Smooth muscle cell (in vitro differentiated cells): ENCODE results near the gene SECISBP2. TPM values are rescaled to one million over a fixed set of nuclear protein-coding genes. Genes with fewer than 3 reads are reported as not detected.
"Not testable (repeated sequence)": the region's sequence is repeated elsewhere in the genome, so short reads cannot be mapped to it uniquely, and the experiment has no call there.

ENCODE experiments used
- DNase-seq: peaks from one replicate; lab custom pipeline; 2025; ENCODE audit not compliant: unreplicated experiment; lab: John Stamatoyannopoulos, UW
- H2AFZ ChIP-seq: fragments of 200-600 bp; sonication (generic); 2 replicates; pipeline ENCODE4 v1.6.0; 2016; ENCODE audit warnings: antibody characterized with exemption, low read depth, mild to moderate bottlenecking
- H3F3A ChIP-seq: fragments of 200-600 bp; sonication (generic); 2 replicates; pipeline ENCODE4 v1.6.0; 2017; ENCODE audit warnings: antibody characterized with exemption, low read depth
- H3K27ac ChIP-seq: fragments of 200-600 bp; sonication (generic); 2 replicates; pipeline ENCODE4 v1.5.1; 2016; ENCODE audit warnings: low read depth, mild to moderate bottlenecking
- H3K27me3 ChIP-seq: fragments of 200-600 bp; sonication (generic); 2 replicates; pipeline ENCODE4 v1.6.1; 2016; ENCODE audit warnings: low read depth, mild to moderate bottlenecking
- H3K36me3 ChIP-seq: fragments of 200-600 bp; sonication (generic); 2 replicates; pipeline ENCODE4 v1.5.1; 2016; ENCODE audit warnings: low read depth
- H3K4me1 ChIP-seq: fragments of 200-600 bp; sonication (generic); 2 replicates; pipeline ENCODE4 v1.5.1; 2016; ENCODE audit warnings: low read depth
- H3K4me2 ChIP-seq: fragments of 200-600 bp; sonication (generic); 2 replicates; pipeline ENCODE4 v1.6.0; 2016; ENCODE audit warnings: mild to moderate bottlenecking
- H3K4me3 ChIP-seq: fragments of 200-600 bp; sonication (generic); 2 replicates; pipeline ENCODE4 v1.5.1; 2016; ENCODE audit warnings: mild to moderate bottlenecking
- H3K79me2 ChIP-seq: fragments of 200-600 bp; sonication (generic); 2 replicates; pipeline ENCODE4 v1.6.0; 2016; ENCODE audit warnings: low read depth, mild to moderate bottlenecking
- H3K9ac ChIP-seq: fragments of 200-600 bp; sonication (generic); 2 replicates; pipeline ENCODE4 v1.6.0; 2016; ENCODE audit warnings: low read depth
- H3K9me3 ChIP-seq: fragments of 200-600 bp; sonication (generic); replicated peaks from 2 replicates; pipeline ENCODE4 v1.5.1; 2016; ENCODE audit warnings: low read depth
- H4K20me1 ChIP-seq: fragments of 200-600 bp; sonication (generic); 2 replicates; pipeline ENCODE4 v1.6.0; 2016; ENCODE audit warnings: low read depth
- WGBS: methylation state at CpG from one replicate; pipeline ENCODE4 v1.1.7; 2016; ENCODE audit warnings: low lambda C conversion rate; 5-methylcytosine and 5-hydroxymethylcytosine counted together
- polyA plus RNA-seq: library from polyadenylated mRNA; unstranded; fragments of >200 nt; fragmentation: Nextera tagmentation; extraction: Ambion mirVana; gene quantifications from 2 replicates; pipeline ENCODE4 v1.2.1, GENCODE V29; 2016
- total RNA-seq: library from RNA; depleted of rRNA; stranded (reverse); fragments of >200 nt; gene quantifications from 2 replicates; pipeline ENCODE4 v1.2.3, GENCODE V29; 2014
- TF ChIP-seq, protein P1 (sequence below): fragments of 200-600 bp; sonication (generic); IDR thresholded peaks from 2 replicates; pipeline ENCODE4 v1.5.1; 2017; ENCODE audit warnings: borderline replicate concordance, mild to moderate bottlenecking, antibody characterized with exemption; ENCODE audit not compliant: insufficient read depth, poor library complexity, severe bottlenecking

Gene SECISBP2
- total and polyA plus RNA-seq, 2 experiments from 2014 or later, result 12.2 to 25.1 TPM

DNA sequence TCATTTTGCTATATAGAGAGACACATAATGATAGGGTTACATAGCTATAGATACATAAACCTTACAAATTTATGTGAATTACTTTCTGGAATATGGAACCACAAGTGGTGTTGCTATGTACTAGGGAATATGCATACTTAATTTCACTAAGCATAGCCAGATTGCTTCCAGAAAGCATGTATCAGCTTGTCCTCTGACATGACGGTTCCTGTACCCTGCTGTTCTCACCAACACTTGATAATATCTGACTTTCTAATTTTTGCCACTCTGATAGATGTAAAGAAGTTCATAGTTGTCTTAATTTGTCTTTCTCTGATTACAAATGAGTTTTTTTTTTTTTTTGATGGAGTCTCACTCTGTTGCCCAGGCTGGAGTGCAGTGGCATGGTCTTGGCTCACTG lies 25.3 kb upstream of the SECISBP2 start:
- Histone ChIP-seq H3K4me2 (no peak overlapping the region), H3K4me1 (no peaks in the 10 kb centered on the region), H3F3A (peaks cover 5% of the 10 kb centered on the region), H3K79me2 (no peaks in the 10 kb centered on the region), H3K4me3 (no peak overlapping the region), H4K20me1 (no peaks in the 10 kb centered on the region), H3K27me3 (no peaks in the 10 kb centered on the region), H3K27ac (no peak overlapping the region), H3K9ac (no peak overlapping the region), H3K9me3 (no peaks in the 10 kb centered on the region), H2AFZ (no peak overlapping the region), H3K36me3 (no peaks in the 10 kb centered on the region)
- TF ChIP-seq, protein P1, sequence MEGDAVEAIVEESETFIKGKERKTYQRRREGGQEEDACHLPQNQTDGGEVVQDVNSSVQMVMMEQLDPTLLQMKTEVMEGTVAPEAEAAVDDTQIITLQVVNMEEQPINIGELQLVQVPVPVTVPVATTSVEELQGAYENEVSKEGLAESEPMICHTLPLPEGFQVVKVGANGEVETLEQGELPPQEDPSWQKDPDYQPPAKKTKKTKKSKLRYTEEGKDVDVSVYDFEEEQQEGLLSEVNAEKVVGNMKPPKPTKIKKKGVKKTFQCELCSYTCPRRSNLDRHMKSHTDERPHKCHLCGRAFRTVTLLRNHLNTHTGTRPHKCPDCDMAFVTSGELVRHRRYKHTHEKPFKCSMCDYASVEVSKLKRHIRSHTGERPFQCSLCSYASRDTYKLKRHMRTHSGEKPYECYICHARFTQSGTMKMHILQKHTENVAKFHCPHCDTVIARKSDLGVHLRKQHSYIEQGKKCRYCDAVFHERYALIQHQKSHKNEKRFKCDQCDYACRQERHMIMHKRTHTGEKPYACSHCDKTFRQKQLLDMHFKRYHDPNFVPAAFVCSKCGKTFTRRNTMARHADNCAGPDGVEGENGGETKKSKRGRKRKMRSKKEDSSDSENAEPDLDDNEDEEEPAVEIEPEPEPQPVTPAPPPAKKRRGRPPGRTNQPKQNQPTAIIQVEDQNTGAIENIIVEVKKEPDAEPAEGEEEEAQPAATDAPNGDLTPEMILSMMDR, result no peak
- WGBS, result 94% methylated on average over 1 of the region's 1 CpG
- DNase-seq, result no peak

GRCh38 chr9:89295400-89295799 lies 22.9 kb upstream of the SECISBP2 start:
- no peak overlapping the region for H2AFZ ChIP-seq
- H3K4me2 ChIP-seq, result no peak overlapping the region
- 52% methylated on average over 5 of the region's 5 CpGs for WGBS
- no peak overlapping the region for H3K4me3 ChIP-seq
- H3K79me2 ChIP-seq, result no peaks in the 10 kb centered on the region
- H3K9ac ChIP-seq, result no peak overlapping the region
- H4K20me1 ChIP-seq, result no peaks in the 10 kb centered on the region
- H3K27me3 ChIP-seq, result no peaks in the 10 kb centered on the region
- no peaks in the 10 kb centered on the region for H3K4me1 ChIP-seq
- no peaks in the 10 kb centered on the region for H3F3A ChIP-seq
- no peaks in the 10 kb centered on the region for H3K36me3 ChIP-seq
- TF ChIP-seq, protein P1, result no peak
- DNase-seq, result no peak
- H3K9me3 ChIP-seq, result no peaks in the 10 kb centered on the region
- H3K27ac ChIP-seq, result no peak overlapping the region

- H3K9ac ChIP-seq, H3K27me3 ChIP-seq, H3K27ac ChIP-seq, H3K79me2 ChIP-seq, H3K36me3 ChIP-seq, H3K4me2 ChIP-seq, H3K9me3 ChIP-seq, H3F3A ChIP-seq, H2AFZ ChIP-seq, H3K4me3 ChIP-seq, H4K20me1 ChIP-seq, H3K4me1 ChIP-seq, DNase-seq: not testable (repeated sequence)
- WGBS, result 42% methylated on average over 2 of the region's 2 CpGs
Measured at GRCh38 chr9:89301996-89302395, 16.3 kb upstream of the SECISBP2 start.

DNA sequence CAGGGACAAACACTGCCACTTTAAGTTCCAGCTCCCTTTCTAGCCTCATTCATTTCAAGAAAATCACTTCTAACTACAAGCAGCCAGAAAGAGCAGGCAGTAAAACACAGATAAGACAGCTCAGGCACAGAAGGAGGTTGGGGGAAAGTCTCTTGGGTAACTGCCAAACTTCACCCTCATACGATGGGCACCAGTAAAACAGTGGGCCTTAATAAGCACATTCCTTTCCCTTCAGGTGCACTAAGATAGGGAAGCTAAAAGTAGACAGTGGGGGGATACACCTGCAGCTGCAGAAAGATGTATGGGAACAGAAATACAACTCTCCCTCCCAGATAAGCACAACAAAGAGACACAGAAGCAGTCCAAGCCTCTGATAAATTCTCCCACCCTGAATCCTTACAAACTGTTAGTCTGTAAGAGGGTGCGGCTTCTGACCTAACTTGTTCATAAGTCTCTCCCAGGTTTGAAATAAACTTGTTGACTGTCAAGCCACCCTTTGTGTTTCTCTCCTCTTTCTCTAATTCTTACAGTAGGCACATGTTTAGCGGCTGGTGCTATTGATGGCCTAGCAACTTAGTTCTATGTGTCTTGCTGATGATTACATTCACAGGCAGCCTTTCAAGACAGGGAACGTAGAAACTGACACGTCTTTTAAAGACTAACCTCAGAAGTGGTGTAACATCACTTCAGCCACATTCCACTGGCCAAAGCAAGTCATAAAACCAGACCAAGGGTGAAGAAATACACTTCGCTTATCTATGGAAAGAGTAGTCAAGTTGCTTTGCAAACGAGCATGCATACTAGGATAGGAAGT lies 14.1 kb upstream of the SECISBP2 start:
- Histone ChIP-seq H3K4me2 (no peak overlapping the region), H4K20me1 (no peaks in the 10 kb centered on the region), H2AFZ (no peak overlapping the region), H3K4me1 (no peaks in the 10 kb centered on the region), H3K9me3 (no peaks in the 10 kb centered on the region), H3K4me3 (no peak overlapping the region), H3K9ac (no peak overlapping the region), H3K27ac (no peak overlapping the region), H3K79me2 (no peaks in the 10 kb centered on the region), H3F3A (no peaks in the 10 kb centered on the region), H3K27me3 (no peaks in the 10 kb centered on the region), H3K36me3 (no peaks in the 10 kb centered on the region)
- WGBS, result 70% methylated on average over 7 of the region's 7 CpGs
- TF ChIP-seq, protein P1, result no peak
- DNase-seq, result no peak
